HuH-7.5 (cell line): ENCODE measurements around the gene HDAC9.

Source experiments
- DNase-seq: peaks from one replicate; pipeline ENCODE4 v3.0.0; 2011; ENCODE audit warnings: low spot score

The HDAC9 gene

DNA sequence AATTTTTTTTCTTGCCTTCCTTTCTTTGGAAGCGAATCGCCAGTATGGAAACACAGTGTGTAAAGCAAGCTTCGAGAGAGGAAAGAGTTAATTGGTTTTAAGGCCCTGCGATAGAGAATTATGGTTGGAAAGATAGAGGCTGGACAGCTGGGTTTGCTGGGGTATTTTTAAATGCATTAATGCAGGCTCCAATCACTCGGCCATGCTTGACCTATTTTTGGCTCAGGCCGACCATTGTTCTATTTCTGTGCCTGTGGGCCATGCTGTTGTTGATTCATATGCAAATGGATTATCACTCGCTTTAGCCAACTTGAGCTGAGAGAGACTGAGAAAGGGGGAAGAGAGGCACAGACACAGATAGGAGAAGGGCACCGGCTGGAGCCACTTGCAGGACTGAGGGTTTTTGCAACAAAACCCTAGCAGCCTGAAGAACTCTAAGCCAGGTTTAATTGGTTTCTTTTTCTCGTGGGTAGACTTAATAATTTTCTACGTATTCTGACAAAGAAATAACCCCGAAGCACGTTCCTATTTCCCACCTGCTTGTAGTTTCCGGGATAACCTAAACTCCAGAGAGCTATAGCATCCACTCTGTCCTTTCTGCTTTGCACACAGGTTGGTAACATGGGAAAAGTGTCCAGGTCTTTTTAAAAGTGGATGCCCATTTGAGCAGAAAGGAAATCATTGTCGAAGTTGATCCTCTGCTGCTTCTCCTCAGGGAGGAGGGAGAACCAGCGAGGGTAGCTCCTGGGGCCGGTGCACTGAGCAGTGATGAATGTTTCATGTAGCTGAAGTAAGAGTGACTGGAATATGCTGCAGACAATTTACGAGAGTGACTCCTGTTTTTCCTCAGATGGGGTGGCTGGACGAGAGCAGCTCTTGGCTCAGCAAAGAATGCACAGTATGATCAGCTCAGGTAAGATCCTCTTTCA is at the start of gene HDAC9:
Gene HDAC9, plus strand, starts transcription at position 338 of the 929 bp plus-strand sequence. Its CDS starts 554 bp downstream, at position 892.
- DNase-seq: no peak

DNA sequence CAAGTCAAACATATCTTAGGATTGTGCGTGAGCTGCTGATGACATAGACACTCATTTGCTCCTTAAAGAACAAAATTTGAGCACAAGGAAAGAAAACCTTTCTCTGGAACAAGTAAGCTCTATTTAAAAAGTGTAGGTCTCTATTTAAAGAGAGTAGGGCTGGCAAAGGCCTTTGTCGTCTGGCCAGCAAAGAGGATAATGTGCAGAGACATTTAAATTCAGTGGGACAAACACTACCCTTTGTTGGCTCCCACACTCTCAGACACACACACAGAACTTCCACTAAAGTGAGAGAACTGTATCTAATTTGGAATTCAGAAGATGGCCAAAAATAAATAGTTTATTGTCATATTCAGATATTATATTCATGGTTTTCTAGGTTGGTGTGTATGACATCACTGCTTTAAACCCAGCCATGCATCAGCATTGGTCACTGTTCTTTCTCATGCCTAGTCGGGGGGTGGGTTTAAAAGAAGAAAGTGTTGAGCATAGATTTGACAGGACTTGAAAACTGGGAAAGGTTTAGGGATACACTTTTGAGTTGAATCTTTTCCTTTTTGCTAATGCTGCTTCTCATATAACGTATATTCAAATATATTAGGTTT is 49.5 kb upstream of the HDAC9 start:
- no peak for DNase-seq

DNA sequence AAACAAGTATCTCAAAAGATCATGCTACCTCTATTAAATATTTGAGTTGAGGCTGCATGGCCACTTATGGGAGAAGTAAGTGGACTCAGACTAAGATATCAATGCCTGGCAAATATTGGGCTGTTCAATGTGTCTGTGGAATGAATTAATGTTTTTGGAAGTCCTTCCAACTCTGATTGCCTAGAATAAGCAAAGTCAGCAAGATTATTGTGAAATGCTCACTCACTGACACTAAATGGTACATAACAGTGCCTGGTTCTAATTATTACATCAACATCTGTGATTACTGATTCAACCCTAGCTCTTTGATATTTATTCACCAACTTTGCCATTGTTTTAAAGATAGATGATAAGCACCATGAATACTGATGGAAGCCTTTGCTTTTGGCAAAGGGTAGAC is 45.5 kb upstream of the HDAC9 start:
- DNase-seq: no peak

DNA sequence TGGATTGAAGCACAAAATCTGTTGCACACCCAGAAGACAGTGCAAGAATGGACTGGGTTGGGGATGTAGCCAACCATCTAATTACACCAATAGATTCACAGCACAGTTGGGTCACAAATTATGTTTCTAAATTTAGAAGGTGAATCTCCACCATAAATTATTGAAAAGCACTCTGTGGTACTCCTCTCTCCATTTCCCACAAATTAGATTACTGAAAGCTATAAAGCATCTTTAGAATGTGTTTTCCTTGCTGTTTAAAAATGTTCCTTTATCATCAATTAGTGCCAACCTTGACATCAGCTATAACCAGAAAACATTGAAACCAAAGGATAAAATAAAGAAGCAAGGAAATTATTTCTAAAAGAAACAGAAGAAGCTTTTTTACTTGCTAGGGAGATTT is 39.9 kb upstream of the HDAC9 start:
- DNase-seq: no peak

DNA sequence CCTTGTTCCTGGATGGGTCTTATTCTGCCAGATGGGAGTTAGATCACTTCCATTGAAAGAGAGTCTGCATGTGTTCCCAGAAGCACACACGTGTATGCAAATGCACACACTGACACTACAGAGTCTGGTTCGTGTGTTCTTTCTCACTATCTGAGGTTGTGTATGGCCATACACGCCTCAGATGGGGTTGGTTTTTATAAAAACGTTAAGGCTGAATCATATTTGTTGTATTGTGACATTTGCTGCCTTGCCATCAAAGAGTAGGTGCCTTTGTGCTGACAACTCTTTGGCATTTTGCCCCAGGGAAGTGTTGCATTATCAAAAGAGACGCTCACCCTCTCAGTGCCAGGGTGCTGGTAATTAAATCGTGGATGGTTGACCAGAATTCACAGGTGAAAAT is 37.7 kb upstream of the HDAC9 start:
- DNase-seq: no peak

DNA sequence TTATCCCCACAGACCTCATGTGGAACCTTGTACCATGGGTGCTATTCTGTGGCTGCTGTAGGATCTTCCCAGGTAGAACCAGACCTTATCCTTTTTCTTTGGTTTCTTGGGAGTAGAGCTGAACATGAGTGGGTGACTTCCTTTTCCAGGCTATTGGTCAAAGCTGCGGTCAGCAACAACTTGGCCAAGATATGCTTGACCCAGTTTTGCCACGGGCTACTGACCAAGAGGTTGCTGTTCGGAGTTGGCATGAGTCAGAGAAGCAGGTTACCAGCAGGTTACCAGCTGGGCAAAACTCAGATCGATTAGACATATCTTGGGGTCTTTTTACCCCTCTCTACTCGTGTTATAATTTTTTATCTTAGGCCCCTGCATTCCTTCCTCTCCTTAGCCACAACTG is 36.7 kb upstream of the HDAC9 start:
- DNase-seq: no peak

DNA sequence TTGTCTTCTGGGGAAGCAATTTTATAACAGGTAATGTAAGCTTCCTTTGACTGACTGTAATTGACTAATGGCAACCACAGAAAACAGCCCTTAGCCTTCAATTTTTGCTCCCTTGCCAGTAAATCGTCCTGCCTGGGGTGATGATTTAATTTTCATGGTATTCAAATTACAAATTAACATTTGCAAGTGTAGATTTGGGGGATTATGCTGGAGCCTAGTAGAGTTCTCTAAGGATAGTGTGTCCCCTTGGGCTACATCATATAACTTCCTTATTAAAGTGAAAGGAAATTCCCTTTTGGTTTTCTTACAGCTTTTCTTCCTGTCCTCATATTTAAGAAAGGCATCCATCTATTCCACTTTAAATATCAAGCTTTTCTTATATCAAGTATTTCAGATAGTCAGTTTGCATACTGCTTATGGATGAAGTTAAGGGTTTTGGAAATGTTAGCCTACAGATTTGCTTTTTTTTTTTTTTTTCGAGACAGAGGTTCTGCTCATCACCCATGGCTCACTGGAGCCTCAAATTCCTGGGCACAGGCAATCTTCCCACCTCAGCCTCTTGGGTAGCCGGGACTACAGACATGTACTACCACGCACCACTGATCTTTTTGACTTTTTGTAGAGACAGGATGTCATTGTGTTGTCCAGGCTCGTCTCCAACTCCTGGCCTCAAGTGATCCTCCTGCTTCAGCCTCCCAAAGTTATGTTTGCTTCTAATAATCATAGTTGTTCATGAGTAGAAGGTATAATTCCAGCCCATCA is 35.9 kb upstream of the HDAC9 start:
- DNase-seq: no peak

DNA sequence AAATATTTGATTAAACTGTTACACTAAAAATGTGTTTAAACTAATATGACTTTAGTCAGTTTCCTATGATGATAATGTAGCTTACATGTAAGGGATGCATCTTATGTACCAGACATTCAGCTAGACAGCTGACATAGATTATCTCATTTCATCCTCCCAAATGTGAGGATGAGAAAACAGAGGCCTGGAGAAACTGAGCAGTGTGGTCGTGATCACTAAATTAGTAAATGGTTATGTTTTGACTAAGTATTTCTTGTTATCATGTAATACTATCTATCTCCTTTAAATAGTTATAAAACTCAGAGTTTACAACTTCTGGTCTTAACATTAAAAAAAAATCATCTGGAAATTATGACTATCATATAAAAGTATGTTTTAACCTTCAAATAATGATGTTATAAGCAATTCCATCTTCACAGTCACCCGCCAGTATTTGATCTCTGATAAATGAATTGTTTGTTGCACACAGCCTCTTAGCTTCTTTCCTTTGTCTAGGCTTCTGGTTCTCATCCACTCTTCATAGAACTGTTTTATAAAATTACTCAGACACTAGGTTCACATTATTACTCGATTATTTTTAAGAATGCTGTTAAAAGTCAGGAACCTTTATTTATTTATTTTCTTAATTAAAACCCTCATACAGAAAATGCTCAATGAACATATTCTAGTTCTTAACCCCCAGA is 33.6 kb upstream of the HDAC9 start:
- DNase-seq: no peak

DNA sequence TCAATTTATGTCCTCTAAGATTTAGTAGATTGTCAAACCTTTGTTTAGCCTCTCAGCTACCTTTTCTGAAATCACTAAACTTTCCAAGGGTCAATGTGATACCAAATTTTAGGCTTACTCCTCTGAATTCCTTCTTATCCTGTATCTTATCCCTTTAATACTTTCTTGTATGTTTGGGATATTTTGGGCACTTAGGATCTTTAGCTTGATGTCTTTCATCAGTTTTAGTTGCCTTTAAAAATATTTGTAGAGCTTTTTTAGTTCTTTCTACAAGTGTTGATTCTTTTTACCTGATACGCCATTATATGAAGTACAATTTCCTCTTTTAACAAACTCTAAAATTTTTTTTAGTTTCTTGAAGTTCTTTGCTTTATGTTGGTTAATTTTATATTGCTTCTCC is 30.7 kb upstream of the HDAC9 start:
- no peak for DNase-seq

DNA sequence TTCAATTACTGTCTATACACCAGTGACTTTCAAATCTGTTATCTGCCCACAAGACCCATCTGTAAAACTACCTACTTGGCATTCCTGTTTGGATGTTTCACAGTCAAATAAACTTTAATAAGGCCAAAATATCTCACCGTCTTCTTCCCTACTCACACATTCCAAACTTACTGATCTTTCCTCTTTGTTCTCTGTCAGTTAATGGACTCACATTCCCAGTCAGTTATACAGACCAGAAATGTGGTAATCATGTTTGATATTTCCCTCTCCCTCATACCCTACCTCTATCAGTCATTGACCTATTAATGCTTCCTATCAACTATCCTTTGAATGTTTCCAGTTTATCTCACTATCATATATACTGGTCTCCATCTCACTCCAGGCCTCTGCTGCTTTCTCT is 28.5 kb upstream of the HDAC9 start:
- no peak for DNase-seq

DNA sequence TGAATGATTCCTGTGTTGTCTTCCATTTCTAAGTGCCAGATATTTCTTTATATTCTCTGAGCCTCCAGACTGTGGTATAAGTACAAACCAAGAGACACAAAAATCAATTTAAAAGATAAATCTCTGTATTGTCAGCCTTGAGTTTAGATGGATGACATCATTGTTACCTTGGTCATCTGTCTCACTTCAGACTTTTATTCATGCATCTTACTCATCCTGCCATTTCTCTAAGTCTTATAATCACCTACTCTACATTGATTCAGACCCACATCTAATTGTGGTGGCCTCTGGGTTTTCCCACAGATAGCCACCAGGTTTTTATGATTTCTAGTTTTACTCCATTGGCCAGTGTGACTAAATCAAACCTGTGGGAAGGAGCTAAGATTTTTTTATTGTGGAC is 26.8 kb upstream of the HDAC9 start:
- DNase-seq: no peak

DNA sequence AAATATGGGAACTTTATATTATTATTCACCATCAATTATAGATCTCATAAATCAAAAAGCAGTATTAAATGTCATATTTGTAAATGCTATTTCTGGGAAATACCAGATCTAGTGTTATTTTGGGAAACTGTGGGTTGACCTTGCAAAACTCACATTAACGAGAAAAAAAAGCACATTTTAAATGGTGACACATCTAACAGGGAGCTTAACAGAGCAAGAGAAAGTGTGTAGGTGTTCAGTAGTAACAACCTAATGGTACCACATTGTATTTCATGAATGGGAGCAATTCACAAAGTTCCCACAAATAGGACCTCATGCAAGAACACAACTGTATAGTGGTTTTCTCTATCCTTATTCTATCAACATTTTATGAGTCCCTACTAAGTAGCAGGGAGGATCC is 26.2 kb upstream of the HDAC9 start:
- no peak for DNase-seq

DNA sequence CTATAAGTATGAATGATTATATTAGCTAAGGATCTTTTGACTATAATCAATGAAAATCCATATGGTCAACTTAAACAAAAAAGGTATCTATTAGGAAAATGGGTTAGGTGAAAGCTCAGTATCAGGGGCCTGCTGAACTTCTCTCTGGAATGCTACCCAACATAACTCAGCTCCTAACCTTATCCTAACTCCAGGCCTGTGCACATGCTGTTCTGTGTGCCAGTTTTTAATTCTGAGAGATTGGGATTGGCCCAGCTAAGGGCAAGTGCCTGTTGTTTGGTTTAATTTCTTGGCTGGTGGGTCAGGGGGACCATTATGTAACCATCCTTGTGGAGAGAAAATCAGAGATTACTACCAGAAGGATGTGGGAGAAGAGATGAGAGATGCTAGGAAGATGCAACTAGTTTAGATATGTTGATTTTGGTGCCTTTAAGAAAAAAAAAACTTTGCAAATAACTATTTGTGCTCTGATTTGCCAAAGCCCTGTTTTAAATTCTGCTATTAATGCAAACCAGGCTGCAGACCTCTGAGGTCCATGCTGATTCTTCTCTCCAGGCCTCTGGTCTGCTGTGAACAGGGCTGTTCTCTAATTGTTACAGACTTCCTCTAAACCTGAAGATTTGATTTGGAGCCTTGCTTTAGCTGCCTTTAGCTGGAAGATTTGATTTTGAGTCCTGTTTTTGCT is 23.9 kb upstream of the HDAC9 start:
- DNase-seq: no peak

DNA sequence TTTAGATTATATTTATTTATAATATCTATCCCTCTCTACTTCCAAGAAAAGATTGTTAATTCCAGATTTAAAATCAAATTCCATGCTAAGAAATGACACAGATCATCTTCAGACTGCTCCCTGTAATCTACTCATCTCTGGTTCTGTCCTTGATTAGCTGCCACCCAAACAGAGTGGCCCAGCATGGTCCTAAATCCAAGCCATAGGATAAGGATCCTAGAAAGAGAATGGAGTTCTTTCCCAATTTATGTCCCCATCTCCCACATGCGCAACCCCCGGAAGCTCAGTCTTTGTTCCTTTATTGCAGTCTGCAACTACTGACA is 23.4 kb upstream of the HDAC9 start:
- DNase-seq: no peak

DNA sequence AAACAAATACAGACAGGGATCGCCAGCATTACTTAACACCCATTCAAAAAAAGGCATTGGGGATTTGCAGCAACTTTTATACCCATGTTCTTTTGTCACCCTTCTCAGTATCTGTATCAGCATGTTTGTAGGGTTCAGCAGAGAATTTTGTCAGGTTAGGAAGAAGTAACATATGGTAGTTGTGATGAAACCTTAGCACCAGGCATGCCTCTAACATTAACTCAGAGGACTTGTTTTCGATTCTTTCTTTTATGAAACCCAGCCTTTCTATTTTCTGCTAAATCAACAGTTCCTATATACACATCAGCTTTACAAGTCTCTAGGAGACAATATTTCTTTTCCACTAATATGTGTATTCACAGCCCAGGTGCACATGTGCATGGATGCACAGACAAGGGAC is 22.4 kb upstream of the HDAC9 start:
- no peak for DNase-seq

DNA sequence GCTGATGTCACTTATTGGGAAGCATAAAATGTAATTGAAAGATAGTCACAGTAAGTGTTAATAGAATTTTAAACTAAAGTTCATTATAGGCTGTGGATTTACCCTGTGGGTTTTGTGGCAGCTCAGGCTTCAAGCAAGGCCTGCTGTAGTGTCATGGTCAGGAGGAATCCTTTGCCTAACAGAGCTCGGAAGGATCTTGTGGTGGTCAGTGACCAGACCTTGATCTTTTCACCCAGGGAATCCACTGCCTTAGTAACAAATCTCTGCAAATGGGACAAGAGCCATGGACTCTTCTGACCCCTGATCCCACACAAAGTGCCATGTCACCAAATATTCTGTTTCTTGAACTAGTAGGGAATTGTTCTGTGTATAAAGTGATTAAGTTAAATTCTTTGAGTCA is 20.6 kb upstream of the HDAC9 start:
- DNase-seq: no peak

DNA sequence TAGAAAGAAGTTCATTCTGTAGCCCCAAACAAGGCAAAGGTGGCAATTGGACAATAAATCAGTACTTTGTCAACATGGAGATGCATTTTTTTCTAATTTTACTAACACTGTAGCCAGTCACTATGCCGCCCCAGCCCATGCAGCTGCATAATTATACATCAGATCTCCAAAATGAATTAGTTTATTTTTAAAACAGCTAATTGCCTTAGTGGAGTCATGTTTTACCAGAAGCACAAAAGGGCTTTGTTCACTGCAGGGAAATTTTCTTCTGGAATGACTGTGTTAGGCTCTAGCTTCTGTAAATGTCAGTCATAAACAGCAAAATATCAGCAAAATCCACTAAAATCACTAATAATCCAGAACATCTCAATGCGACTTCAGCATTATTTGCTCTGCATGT is 20.1 kb upstream of the HDAC9 start:
- no peak for DNase-seq

DNA sequence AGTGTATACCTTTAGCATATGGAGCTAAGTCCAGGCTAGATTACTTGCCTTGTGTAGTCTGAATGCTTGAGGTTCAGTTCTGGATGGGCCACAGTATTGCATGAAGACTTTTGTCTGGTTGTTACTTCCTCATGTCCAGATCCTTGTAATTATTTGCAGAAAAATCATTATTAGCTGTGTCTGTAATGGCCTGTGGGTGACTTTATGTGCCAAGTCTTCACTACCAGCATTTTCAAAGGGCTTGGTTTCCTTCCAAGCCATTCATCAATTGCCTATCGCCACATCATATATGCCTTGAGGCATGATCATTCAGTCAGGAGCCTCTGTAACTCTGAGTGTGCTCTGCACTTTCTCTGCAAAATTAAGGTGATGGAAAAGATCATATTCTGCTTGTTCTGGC is 13.8 kb upstream of the HDAC9 start:
- DNase-seq: no peak

DNA sequence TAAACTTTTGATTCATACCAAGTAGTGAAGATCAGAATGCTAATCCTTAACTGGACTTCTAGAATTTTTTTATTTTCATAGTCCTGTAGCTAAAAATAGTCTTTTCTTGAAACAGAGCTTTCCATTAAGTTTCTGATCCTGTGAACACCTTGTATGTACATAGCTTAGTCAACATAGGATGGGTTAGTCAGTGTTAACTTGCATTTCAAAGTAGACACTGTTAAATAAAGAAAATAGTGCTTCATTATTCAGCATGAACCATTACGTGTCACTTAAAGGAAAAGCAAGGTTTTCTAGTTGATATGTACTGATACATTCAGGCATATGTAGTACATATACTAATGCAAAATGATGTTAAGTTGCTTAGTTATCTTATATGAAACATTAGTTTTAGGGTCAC is 7.5 kb upstream of the HDAC9 start:
- DNase-seq: no peak

DNA sequence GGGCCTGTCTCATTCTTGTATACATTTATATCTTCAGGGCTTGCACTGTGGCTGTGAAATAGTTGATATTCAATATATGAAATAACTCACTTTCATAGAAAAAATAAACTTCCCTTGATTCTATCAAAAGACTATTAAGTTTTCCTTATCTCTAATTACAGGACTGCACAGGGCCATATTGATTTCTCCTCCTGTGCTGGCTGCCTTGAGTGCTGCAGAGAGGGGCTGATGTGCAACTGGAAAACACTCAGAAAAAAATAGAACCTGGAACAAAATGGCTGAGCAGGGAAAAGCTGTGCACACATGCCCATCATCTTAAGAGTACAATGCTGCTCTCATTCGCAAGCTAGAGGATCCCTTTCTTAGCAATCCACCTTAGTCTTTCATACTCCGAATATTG is 5.9 kb upstream of the HDAC9 start:
- no peak for DNase-seq

DNA sequence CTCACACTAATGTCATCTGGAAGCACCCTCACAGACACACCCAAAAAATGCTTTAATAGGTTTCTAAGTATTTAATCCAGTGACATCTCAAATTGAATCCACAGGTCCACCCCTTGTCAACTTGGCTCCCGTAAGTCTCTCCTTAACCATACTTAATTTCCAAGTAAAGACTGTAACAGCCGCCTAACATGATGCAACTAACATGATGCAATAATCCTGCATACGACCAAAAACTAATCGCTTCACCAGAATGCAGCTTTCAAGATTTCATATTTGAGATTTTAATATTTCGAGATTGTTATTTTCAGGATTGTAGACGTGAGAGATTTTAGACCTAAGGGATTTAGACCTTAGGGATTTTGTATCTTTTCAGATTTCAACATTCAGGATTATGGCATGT is 3.7 kb upstream of the HDAC9 start:
- no peak for DNase-seq

DNA sequence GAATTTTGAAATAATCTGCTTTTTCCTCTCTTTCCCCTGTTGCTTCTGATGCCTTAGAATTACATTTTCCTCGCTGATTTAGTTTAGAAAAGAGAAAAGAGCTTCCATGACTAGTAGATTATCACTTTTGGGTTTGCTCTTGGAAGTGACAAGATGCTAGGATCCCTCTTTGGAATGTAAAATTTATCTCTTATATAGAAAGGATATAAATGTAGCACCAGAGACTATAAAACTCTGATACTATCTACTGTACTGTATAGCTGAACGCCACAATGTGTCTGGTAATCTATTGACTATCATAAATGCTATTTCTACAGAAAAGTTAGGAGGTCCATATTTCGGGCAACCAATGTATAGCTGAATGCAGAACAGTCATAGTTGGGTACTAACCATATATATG is 1.1 kb upstream of the HDAC9 start:
- no peak for DNase-seq
